PC-9 (cell line): ENCODE measurements around the gene PDP2. TPM values are rescaled to one million over a fixed set of nuclear protein-coding genes. Genes with fewer than 3 reads are reported as not detected.

ENCODE experiments used
- BruUV-seq: library from RNA; stranded (reverse); fragments of 400-500 nt; replicated peaks from 2 replicates; lab custom pipeline; 2021; lab: Mats Ljungman, UMichigan
- CTCF ChIA-PET: fragments of 300-600 bp; sonication (Branson Sonifier 250); formaldehyde crosslinking; loops from one replicate; lab custom pipeline; 2022; ENCODE audit warnings: antibody characterized with exemption; lab: Charles Lee
- POLR2A ChIA-PET: fragments of 300-600 bp; sonication (Branson Sonifier 250); formaldehyde crosslinking; loops from one replicate; lab custom pipeline; 2022; ENCODE audit warnings: antibody characterized with exemption; ENCODE audit not compliant: unreplicated experiment; lab: Charles Lee
- DNase-seq, 2 experiments: peaks; one replicate each; pipeline versions ENCODE4 v3.0.0 to v3.0.0-alpha.2; 2015 to 2022; ENCODE audit warnings: mixed read lengths in 1 of 2
- H2AFZ ChIP-seq: fragments of 200-600 bp; sonication (generic); 2 replicates; pipeline ENCODE4 v1.8.1; 2017; ENCODE audit warnings: antibody characterized with exemption
- H3F3A ChIP-seq: fragments of 200-600 bp; sonication (generic); 2 replicates; pipeline ENCODE4 v1.8.1; 2017; ENCODE audit warnings: antibody characterized with exemption, mild to moderate bottlenecking, low read depth; ENCODE audit not compliant: insufficient read depth
- H3K27ac ChIP-seq: fragments of 200-600 bp; sonication (generic); 2 replicates; pipeline ENCODE4 v1.6.1; 2016; ENCODE audit warnings: mixed run types
- H3K27me3 ChIP-seq: fragments of 200-600 bp; sonication (generic); 2 replicates; pipeline ENCODE4 v1.6.1; 2016; ENCODE audit warnings: low read depth, mixed run types; ENCODE audit not compliant: insufficient read depth
- H3K36me3 ChIP-seq: fragments of 200-600 bp; sonication (generic); 2 replicates; pipeline ENCODE4 v1.6.1; 2016; ENCODE audit warnings: low read depth, mixed run types
- H3K4me1 ChIP-seq: fragments of 200-600 bp; sonication (generic); replicated peaks from 2 replicates; pipeline ENCODE4 v1.6.1; 2016; ENCODE audit warnings: mixed run types; ENCODE audit not compliant: insufficient read depth
- H3K4me2 ChIP-seq: fragments of 200-600 bp; sonication (generic); 2 replicates; pipeline ENCODE4 v1.6.1; 2017; ENCODE audit warnings: mixed run types
- H3K4me3 ChIP-seq: fragments of 200-600 bp; sonication (generic); 2 replicates; pipeline ENCODE4 v1.6.1; 2016; ENCODE audit warnings: mixed run types
- H3K79me2 ChIP-seq: fragments of 200-600 bp; sonication (generic); 2 replicates; pipeline ENCODE4 v1.6.1; 2017; ENCODE audit warnings: low read depth, mixed run types
- H3K9me2 ChIP-seq: fragments of 200-600 bp; sonication (generic); 2 replicates; pipeline ENCODE4 v1.8.1; 2017; ENCODE audit warnings: mild to moderate bottlenecking; ENCODE audit not compliant: insufficient read depth
- H3K9me3 ChIP-seq: fragments of 200-600 bp; sonication (generic); 2 replicates; pipeline ENCODE4 v1.8.1; 2016; ENCODE audit warnings: low read depth; ENCODE audit not compliant: insufficient read depth
- H4K20me1 ChIP-seq: fragments of 200-600 bp; sonication (generic); 2 replicates; pipeline ENCODE4 v1.8.1; 2017; ENCODE audit not compliant: insufficient read depth
- CTCF ChIP-seq: fragments of 200-600 bp; sonication (generic); conservative IDR thresholded peaks from 2 replicates; pipeline ENCODE4 v1.6.1; 2017; ENCODE audit warnings: mixed run types, antibody characterized with exemption, mild to moderate bottlenecking, moderate library complexity
- EZH2 ChIP-seq: fragments of 200-600 bp; sonication (generic); IDR thresholded peaks from 2 replicates; pipeline ENCODE4 v1.8.0; 2017; ENCODE audit warnings: antibody characterized with exemption, low read depth
- intact Hi-C: fragments of 100-400 bp; cut with micrococcal nuclease; formaldehyde crosslinking; loops from one replicate; pipeline ENCODE4 v1.10.0; 2022; ENCODE audit not compliant: unreplicated experiment
- total RNA-seq: library from RNA; stranded (reverse); gene quantifications from 2 replicates; pipeline ENCODE4 v1.2.3, GENCODE V29; 2021

The PDP2 gene
- total RNA-seq, 1 experiment from 2014 or later: 21.6 TPM

GRCh38 chr16:66918803-66919568, 38.7 kb downstream of the PDP2 start, which contains the start of gene CDH16:
CDH16 (minus strand) TSS chr16:66918885; CDS start chr16:66918065, 820 bp downstream.
- Histone ChIP-seq H3K4me2 (no peak within 1 kb of the TSS), H3K9me3 (no peaks in the 10 kb centered on the region), H3K27ac (no peak within 1 kb of the TSS), H4K20me1 (no peaks in the 10 kb centered on the region), H3K4me3 (no peak within 1 kb of the TSS), H3K36me3 (no peaks in the 10 kb centered on the region), H3K27me3 (no peaks in the 10 kb centered on the region), H3K4me1 (no peaks in the 10 kb centered on the region), H2AFZ (no peak within 1 kb of the TSS), H3K79me2 (no peaks in the 10 kb centered on the region), H3F3A (no peaks in the 10 kb centered on the region), H3K9me2 (no peaks in the 10 kb centered on the region)
- intact Hi-C loops: no loop called here
- CTCF ChIA-PET: interaction anchor here (0.6 to 1.2 kb wide), 2 partner anchors 45 to 415 kb away, joined by 3 to 11 read pairs; no protein-coding TSS in a partner anchor
- no peak for DNase-seq
- TF ChIP-seq EZH2 (no peak), CTCF (no peak)
- POLR2A ChIA-PET: no interaction called here
- BruUV-seq: no TSS peak

DNA sequence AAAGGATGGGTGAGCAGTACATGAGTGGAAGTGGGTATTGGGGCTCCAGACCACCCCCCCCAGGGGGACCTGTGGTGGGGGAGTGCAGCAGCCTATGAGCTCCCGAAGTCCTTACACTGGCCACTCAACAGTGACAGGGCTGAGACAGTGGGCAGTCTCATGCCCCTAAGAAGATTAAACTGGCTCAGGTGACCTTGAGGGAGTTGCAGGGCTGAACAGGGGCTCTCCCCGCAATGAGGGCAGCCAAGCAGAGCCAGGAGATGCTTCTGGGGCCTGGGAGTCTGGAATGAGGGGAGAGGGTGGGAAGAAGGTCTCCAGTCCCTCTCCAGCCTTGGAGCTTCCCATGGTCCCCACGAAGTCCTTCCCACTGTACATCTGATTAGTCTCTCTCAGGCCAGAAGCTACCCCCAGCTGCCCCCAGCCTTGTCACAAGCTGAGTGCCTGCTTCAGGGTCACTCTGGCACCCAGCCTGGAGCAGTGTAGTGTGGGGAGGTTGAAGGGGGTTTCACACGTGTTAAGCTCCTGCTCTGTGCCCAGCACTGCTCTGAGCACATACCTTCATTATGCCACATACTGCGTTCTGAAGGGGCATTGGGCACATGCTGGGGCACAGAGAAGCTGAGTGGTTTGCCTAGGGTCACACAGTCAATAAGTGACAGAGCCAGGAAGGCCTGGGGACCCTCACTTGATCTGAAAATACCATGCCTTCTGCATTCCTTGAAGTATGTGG, 39.4 kb downstream of the PDP2 start:
- H3K4me3 ChIP-seq: no peak overlapping the region
- H3K9me2 ChIP-seq: no peaks in the 10 kb centered on the region
- H3K9me3 ChIP-seq: no peaks in the 10 kb centered on the region
- BruUV-seq: no TSS peak
- TF ChIP-seq EZH2 (no peak), CTCF (no peak)
- no peaks in the 10 kb centered on the region for H3K4me1 ChIP-seq
- no peaks in the 10 kb centered on the region for H3K27me3 ChIP-seq
- H2AFZ ChIP-seq: no peak overlapping the region
- no peaks in the 10 kb centered on the region for H3K79me2 ChIP-seq
- no peaks in the 10 kb centered on the region for H4K20me1 ChIP-seq
- no peak overlapping the region for H3K27ac ChIP-seq
- ChIA-PET CTCF (interaction anchor here (1.2 kb wide), 1 partner anchor 46 kb away, joined by 3 read pairs; no protein-coding TSS in a partner anchor), POLR2A (no interaction called here)
- no peaks in the 10 kb centered on the region for H3F3A ChIP-seq
- no peaks in the 10 kb centered on the region for H3K36me3 ChIP-seq
- no peak overlapping the region for H3K4me2 ChIP-seq
- intact Hi-C loops: no loop called here
- no peak for DNase-seq

- CTCF ChIA-PET: interaction anchor here (1.2 kb wide), 1 partner anchor 46 kb away, joined by 3 read pairs; no protein-coding TSS in a partner anchor
- POLR2A ChIA-PET: no interaction called here
- H4K20me1 ChIP-seq: no peaks in the 10 kb centered on the region
- no peaks in the 10 kb centered on the region for H3K4me1 ChIP-seq
- H3K36me3 ChIP-seq: no peaks in the 10 kb centered on the region
- H3K9me3 ChIP-seq: no peaks in the 10 kb centered on the region
- H3K27me3 ChIP-seq: no peaks in the 10 kb centered on the region
- no peak overlapping the region for H3K4me3 ChIP-seq
- no peak overlapping the region for H3K27ac ChIP-seq
- no peaks in the 10 kb centered on the region for H3F3A ChIP-seq
- TF ChIP-seq EZH2: no peak
- no peak for TF ChIP-seq CTCF
- no peak overlapping the region for H2AFZ ChIP-seq
- H3K9me2 ChIP-seq: no peaks in the 10 kb centered on the region
- H3K79me2 ChIP-seq: no peaks in the 10 kb centered on the region
- intact Hi-C loops: no loop called here
- no peak for DNase-seq
- no peak overlapping the region for H3K4me2 ChIP-seq
- no TSS peak for BruUV-seq
Measured at GRCh38 chr16:66920299-66920590, 39.9 kb downstream of the PDP2 start.
